H1 (cell line): ENCODE results near the gene FCRLA. TPM values are rescaled to one million over a fixed set of nuclear protein-coding genes. Genes with fewer than 3 reads are reported as not detected.

Experiments used
- FOSL1 ChIP-seq: IDR thresholded peaks from 2 replicates; pipeline ENCODE4 v1.6.1; 2011; ENCODE audit warnings: mild to moderate bottlenecking, low read depth, low read length, moderate library complexity; ENCODE audit not compliant: insufficient read depth
- MAFK ChIP-seq: IDR thresholded peaks from 2 replicates; pipeline ENCODE4 v1.6.1; 2012; ENCODE audit warnings: low read depth, mild to moderate bottlenecking, improper control_type of control experiment, low read length
- SAP30 ChIP-seq: fragments of 300-600 bp; sonication (generic); IDR thresholded peaks from 2 replicates; pipeline ENCODE4 v1.7.1; 2012; ENCODE audit warnings: low read length, moderate library complexity, mild to moderate bottlenecking, inconsistent platforms; ENCODE audit not compliant: insufficient read depth, insufficient replicate concordance
- SUZ12 ChIP-seq: fragments of 200-600 bp; sonication (generic); IDR thresholded peaks from 2 replicates; pipeline ENCODE4 v1.6.1; 2012; ENCODE audit warnings: mild to moderate bottlenecking, inconsistent platforms, low read length, moderate library complexity, mixed read lengths
- TBP ChIP-seq: IDR thresholded peaks from 2 replicates; pipeline ENCODE4 v1.6.1; 2011; ENCODE audit warnings: low read depth, low read length, improper control_type of control experiment
- TCF12 ChIP-seq: IDR thresholded peaks from 2 replicates; pipeline ENCODE4 v1.6.1; 2011; ENCODE audit warnings: low read depth, mild to moderate bottlenecking, low read length
- polyA plus RNA-seq, 7 experiments: library from polyadenylated mRNA; depleted of rRNA in 3 of 7; stranded (reverse) in 5 of 7; unstranded in 2 of 7; fragments of >200 nt in 5 of 7; fragments of 200-250 nt in 2 of 7; gene quantifications; 1 replicate in 5 of 7; 2 replicates in 1 of 7; 4 replicates in 1 of 7; pipeline versions ENCODE4 v1.2.1 to v1.2.3, GENCODE V29; 2011 to 2013; ENCODE audit warnings: missing spikeins in 2 of 7, mixed read lengths in 2 of 7
- total RNA-seq: library from RNA; stranded (reverse); fragmentation: NEBNext Ultra II Directional; extraction: Animal tissue kit (Norgen Biotek cat#: 25700); gene quantifications from 2 replicates; pipeline ENCODE4 v1.2.1, GENCODE V29; 2021

FCRLA gene
- total and polyA plus RNA-seq, 2 of the 8 experiments (the other 6 are each of a cell fraction or from before 2014, with no cell fraction given): not detected

GRCh38 chr1:161727256-161727924 lies 20.4 kb downstream of the FCRLA start (continued):
- TF ChIP-seq MAFK: no peak
- 0 out of 2 replicates have a peak, but pooled peaks have one; percentile 11 for TF ChIP-seq TBP
- TF ChIP-seq SAP30: no peak
- TF ChIP-seq TCF12: no peak
- TF ChIP-seq SUZ12: no peak
- no peak for TF ChIP-seq FOSL1
